Ishikawa (cell line): ENCODE results near the gene RASL10A.
A peak's percentile ranks its signal among the peaks of the same experiment; 100 is the strongest.

Source experiments
- CEBPB ChIP-seq: IDR thresholded peaks from 2 replicates; pipeline ENCODE4 v1.6.1; 2012
- CREB1 ChIP-seq: IDR thresholded peaks from 2 replicates; pipeline ENCODE4 v1.6.1; 2012; ENCODE audit warnings: low read depth
- EGR1 ChIP-seq: IDR thresholded peaks from 2 replicates; pipeline ENCODE4 v1.6.1; 2012
- EP300 ChIP-seq: IDR thresholded peaks from 2 replicates; pipeline ENCODE4 v1.6.1; 2012; ENCODE audit warnings: borderline replicate concordance
- FOXM1 ChIP-seq: IDR thresholded peaks from 2 replicates; pipeline ENCODE4 v1.6.1; 2012; ENCODE audit warnings: low read depth, borderline replicate concordance
- NFIC ChIP-seq: IDR thresholded peaks from 2 replicates; pipeline ENCODE4 v1.6.1; 2012
- RAD21 ChIP-seq: IDR thresholded peaks from 2 replicates; pipeline ENCODE4 v1.6.1; 2012; ENCODE audit warnings: low read depth
- TAF1 ChIP-seq: IDR thresholded peaks from 2 replicates; pipeline ENCODE4 v1.6.1; 2012; ENCODE audit warnings: low read depth, mild to moderate bottlenecking
- TCF12 ChIP-seq: IDR thresholded peaks from 2 replicates; pipeline ENCODE4 v1.6.1; 2012; ENCODE audit warnings: low read depth
- TEAD4 ChIP-seq: IDR thresholded peaks from 2 replicates; pipeline ENCODE4 v1.6.1; 2012
- YY1 ChIP-seq: IDR thresholded peaks from 2 replicates; pipeline ENCODE4 v1.6.1; 2012; ENCODE audit warnings: low read depth
- ZBTB7A ChIP-seq: IDR thresholded peaks from 2 replicates; pipeline ENCODE4 v1.6.1; 2012; ENCODE audit warnings: low read depth
- TF ChIP-seq, protein P1 (sequence below): IDR thresholded peaks from 2 replicates; pipeline ENCODE4 v1.6.1; 2012; ENCODE audit warnings: low read depth, mild to moderate bottlenecking
- TF ChIP-seq, protein P2 (sequence below): IDR thresholded peaks from 2 replicates; pipeline ENCODE4 v1.6.1; 2012
- TF ChIP-seq, protein P3 (sequence below): IDR thresholded peaks from 2 replicates; pipeline ENCODE4 v1.6.1; 2012

Gene RASL10A

GRCh38 chr22:29348041-29348440 lies 32.5 kb upstream of the RASL10A start:
- no peak for TF ChIP-seq YY1
- TF ChIP-seq TAF1: no peak

- TF ChIP-seq FOXM1: no peak
- TF ChIP-seq EP300: no peak
- no peak for TF ChIP-seq CREB1
These were observed 31.2 kb upstream of the RASL10A start for GRCh38 chr22:29346659-29347058.

DNA sequence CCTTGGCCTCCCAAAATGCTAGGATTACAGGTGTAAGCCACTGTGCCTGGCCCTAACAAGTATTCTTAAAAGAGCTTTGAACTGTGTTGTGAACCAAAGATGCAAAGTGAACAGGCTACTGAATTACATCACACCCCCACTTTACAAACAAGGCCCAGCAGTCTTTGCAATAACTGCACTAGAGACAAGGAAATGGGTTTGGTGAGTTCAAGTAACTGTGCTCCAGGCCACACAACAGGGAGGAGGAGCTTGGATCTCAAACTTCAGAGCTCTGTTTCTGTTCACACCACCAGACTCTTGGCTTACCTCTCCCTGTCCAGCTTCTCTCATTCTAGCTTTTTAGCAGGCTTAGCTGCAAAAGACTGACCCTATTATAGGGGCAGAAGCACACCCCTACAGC lies 30.4 kb upstream of the RASL10A start:
- no peak for TF ChIP-seq EP300
- TF ChIP-seq RAD21: no peak
- no peak for TF ChIP-seq TEAD4

DNA sequence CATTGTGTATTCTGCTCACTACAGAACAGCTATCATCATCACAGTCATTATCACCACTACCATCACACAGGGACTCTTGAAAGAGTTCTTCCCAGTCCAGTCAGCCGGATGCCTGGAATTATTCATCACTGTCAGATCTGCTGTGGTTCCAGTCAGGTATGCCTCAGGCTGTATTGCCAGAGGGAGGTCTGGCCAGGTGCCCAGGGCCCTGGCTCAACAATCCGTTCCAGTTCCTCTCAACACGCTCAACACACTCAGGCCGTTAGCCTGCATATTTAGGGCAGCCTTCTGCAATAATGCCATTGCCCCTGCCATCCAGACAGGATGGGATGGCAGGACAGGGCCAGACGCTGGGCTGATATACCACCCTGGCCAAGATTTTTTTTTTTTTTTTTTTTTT lies 28.6 kb upstream of the RASL10A start:
- TF ChIP-seq RAD21 (peak; percentile 26; the same call in 1 of the 2 replicates), TAF1 (no peak), ZBTB7A (no peak), CREB1 (no peak), TCF12 (peak; percentile 89), EGR1 (no peak), FOXM1 (peak; percentile 26; the same call in 1 of the 2 replicates), TEAD4 (peak; percentile 87), CEBPB (peak; percentile 62; the same call in 1 of the 2 replicates), YY1 (no peak; the same call in 1 of the 2 replicates), EP300 (peak; percentile 79), NFIC (peak; percentile 98)
- TF ChIP-seq, protein P1, sequence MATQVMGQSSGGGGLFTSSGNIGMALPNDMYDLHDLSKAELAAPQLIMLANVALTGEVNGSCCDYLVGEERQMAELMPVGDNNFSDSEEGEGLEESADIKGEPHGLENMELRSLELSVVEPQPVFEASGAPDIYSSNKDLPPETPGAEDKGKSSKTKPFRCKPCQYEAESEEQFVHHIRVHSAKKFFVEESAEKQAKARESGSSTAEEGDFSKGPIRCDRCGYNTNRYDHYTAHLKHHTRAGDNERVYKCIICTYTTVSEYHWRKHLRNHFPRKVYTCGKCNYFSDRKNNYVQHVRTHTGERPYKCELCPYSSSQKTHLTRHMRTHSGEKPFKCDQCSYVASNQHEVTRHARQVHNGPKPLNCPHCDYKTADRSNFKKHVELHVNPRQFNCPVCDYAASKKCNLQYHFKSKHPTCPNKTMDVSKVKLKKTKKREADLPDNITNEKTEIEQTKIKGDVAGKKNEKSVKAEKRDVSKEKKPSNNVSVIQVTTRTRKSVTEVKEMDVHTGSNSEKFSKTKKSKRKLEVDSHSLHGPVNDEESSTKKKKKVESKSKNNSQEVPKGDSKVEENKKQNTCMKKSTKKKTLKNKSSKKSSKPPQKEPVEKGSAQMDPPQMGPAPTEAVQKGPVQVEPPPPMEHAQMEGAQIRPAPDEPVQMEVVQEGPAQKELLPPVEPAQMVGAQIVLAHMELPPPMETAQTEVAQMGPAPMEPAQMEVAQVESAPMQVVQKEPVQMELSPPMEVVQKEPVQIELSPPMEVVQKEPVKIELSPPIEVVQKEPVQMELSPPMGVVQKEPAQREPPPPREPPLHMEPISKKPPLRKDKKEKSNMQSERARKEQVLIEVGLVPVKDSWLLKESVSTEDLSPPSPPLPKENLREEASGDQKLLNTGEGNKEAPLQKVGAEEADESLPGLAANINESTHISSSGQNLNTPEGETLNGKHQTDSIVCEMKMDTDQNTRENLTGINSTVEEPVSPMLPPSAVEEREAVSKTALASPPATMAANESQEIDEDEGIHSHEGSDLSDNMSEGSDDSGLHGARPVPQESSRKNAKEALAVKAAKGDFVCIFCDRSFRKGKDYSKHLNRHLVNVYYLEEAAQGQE: no peak
- TF ChIP-seq, protein P2, sequence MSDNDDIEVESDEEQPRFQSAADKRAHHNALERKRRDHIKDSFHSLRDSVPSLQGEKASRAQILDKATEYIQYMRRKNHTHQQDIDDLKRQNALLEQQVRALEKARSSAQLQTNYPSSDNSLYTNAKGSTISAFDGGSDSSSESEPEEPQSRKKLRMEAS: no peak; the same call in 1 of the 2 replicates
- TF ChIP-seq, protein P3, sequence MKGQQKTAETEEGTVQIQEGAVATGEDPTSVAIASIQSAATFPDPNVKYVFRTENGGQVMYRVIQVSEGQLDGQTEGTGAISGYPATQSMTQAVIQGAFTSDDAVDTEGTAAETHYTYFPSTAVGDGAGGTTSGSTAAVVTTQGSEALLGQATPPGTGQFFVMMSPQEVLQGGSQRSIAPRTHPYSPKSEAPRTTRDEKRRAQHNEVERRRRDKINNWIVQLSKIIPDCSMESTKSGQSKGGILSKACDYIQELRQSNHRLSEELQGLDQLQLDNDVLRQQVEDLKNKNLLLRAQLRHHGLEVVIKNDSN: no peak

GRCh38 chr22:29343313-29343805 lies 27.9 kb upstream of the RASL10A start:
- TF ChIP-seq EGR1 (no peak), NFIC (peak; percentile 30; the same call in 1 of the 2 replicates)
- TF ChIP-seq, protein P3: peak; percentile 70
- TF ChIP-seq, protein P2: peak; percentile 61

GRCh38 chr22:29342577-29343312 lies 27.2 kb upstream of the RASL10A start:
- TF ChIP-seq FOXM1 (no peak), TCF12 (no peak)
- TF ChIP-seq, protein P1: no peak
- TF ChIP-seq, protein P3: no peak
- TF ChIP-seq, protein P2: no peak
